Measurements from ENCODE around the gene SCFD2.

DNA sequence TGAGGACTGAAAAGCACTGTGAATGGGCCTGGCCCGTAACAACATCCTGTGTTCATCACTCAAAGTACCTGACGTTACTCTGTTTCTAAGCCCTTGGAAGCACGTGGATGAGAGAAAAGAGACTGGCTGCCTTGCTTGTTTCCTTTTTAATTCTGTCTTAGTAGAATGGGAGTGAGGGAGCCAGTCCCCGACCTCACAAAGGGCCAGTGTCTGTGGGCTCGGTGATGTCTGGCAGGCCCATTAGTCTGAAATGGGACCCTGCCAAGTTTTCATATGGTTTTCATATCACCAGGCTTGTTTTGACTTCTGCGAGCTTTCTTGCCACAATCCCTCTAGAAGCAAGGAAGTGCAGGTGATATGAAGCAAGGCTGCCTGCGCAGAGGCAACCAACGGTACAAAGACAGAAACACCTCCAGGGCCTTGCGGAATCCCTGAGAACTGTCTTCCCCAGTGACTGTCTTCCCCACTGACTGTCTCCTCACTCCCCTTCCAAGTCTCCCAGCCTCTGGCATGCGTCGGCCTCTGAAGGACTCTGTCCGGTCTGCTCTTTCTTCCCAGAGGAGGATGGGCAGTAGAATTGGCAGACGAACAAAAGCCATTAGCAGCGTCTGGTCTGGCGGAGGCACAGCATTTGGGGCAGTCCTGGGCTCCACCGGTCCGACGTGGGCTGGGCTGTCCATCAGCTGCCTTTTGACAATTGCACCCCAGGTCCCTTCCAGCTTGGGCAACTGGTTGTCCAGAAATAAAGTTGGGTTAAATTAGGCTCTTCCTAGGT lies 524.0 kb downstream of the SCFD2 start:
- no peak for TF ChIP-seq GATA2 (IDR thresholded peaks at IDR 0.05; ENCODE audit: low read depth, low read length)
- no peak for TF ChIP-seq GATA3 (IDR thresholded peaks at IDR 0.05; ENCODE audit: low read depth, low read length)

Data from SH-SY5Y (cell line).